Psoas muscle (tissue), 8 donors: Measurements from ENCODE around the gene SAPCD2. TPM values are rescaled to one million over a fixed set of nuclear protein-coding genes. Genes with fewer than 3 reads are reported as not detected.
A peak's percentile ranks its signal among the peaks of the same experiment; 100 is the strongest.

Source experiments
- ATAC-seq, 4 donors: fragments of 200-7000 bp; cut with Tn5 transposase; one replicate each; pipeline ENCODE4 v1.9.1; 2020; ENCODE audit warnings: moderate library complexity in 3 of 4, mild to moderate bottlenecking in 2 of 4
- DNase-seq, 2 donors: peaks; one replicate each; pipeline ENCODE4 v3.0.0-alpha.2; 2020
- H3K27ac ChIP-seq: fragments of 200-600 bp; one replicate; pipeline ENCODE4 v1.8.0; 2022
- H3K27me3 ChIP-seq, 3 donors: fragments of 200-600 bp in 1 of 3; one replicate each; pipeline versions ENCODE4 v1.6.1 to v1.8.0; 2013 to 2022; ENCODE audit warnings: low read length in 2 of 3, mild to moderate bottlenecking in 2 of 3, moderate library complexity in 1 of 3; ENCODE audit not compliant: insufficient read depth in 3 of 3
- H3K36me3 ChIP-seq, 2 donors: fragments of 200-600 bp in 1 of 2; one replicate each; pipeline versions ENCODE4 v1.6.1 to v1.8.0; 2013 to 2022; ENCODE audit warnings: low read depth in 1 of 2, mild to moderate bottlenecking in 1 of 2, moderate library complexity in 1 of 2; ENCODE audit not compliant: insufficient read depth in 1 of 2
- H3K4me1 ChIP-seq: fragments of 200-600 bp; one replicate; pipeline ENCODE4 v1.8.0; 2022
- H3K4me3 ChIP-seq: fragments of 200-600 bp; one replicate; pipeline ENCODE4 v1.8.0; 2022; ENCODE audit warnings: mild to moderate bottlenecking
- H3K9me3 ChIP-seq: fragments of 200-600 bp; one replicate; pipeline ENCODE4 v1.8.0; 2022
- CTCF ChIP-seq: fragments of 200-600 bp; IDR thresholded peaks from one replicate; pipeline ENCODE4 v1.8.0; 2022; ENCODE audit warnings: antibody characterized with exemption
- whole genome bisulfite sequencing, 3 donors: extraction: QIAGEN DNeasy Blood & Tissue Kit; methylation state at CpG; one replicate each; pipeline versions ENCODE4 v1.1.6 to v1.1.7; 2013; 5-methylcytosine and 5-hydroxymethylcytosine counted together
- intact Hi-C, 2 donors: fragments of 100-400 bp; cut with DNase I; formaldehyde crosslinking; loops; one replicate each; pipeline versions ENCODE4 v1.11.0 to v1.14.2; 2022
- polyA plus RNA-seq, 3 donors: library from polyadenylated mRNA; stranded (reverse); fragments of 200-250 nt; gene quantifications; one replicate each; pipeline ENCODE4 v1.2.3, GENCODE V29; 2013
- total RNA-seq, 4 donors: library from RNA; stranded (reverse); fragmentation: NEBNext Ultra II Directional in 2 of 4; extraction: Animal tissue kit (Norgen Biotek cat#: 25700) in 2 of 4; gene quantifications; one replicate each; pipeline versions ENCODE4 v1.2.1 to v1.2.4, GENCODE V29; 2021 to 2023
- donor health status: healthy with polysubstance abuse.
- donor health status: DM: no; HTN: no; CAD: no; lungs with moderate emphysema.
- donor health status: Bipolar disorder and iron deficiency.
- donor health status: healthy.
- donor health status: DM: yes; HTN: yes; CAD: no.
- donor health status: DM: no; HTN: no; CAD: no.
- donor health status: DM: no; HTN: no; CAD: no.
- donor health status: DM: yes; HTN: yes; CAD: no.

Gene SAPCD2
- total and polyA plus RNA-seq, 7 donors: 0.10 to 0.22 (median 0.15) TPM; not detected in 1

- WGBS, 3 donors: 82 to 88% (median 85%) methylated on average over 8 of the region's 8 CpGs
Observed at GRCh38 chr9:137073992-137074399, 3.6 kb upstream of the SAPCD2 start.

GRCh38 chr9:137071282-137071681 is 925 bp upstream of the SAPCD2 start:
- Histone ChIP-seq H3K36me3 (no peaks in the 10 kb centered on the region), H3K9me3 (no peaks in the 10 kb centered on the region), H3K4me1 (peaks cover 4% of the 10 kb centered on the region), H3K27ac (no peak overlapping the region), H3K4me3 (peak overlapping the region; percentile 58), H3K27me3 (peaks cover 0 to 10% (median 5%) of the 10 kb centered on the region in 3 donors)
- WGBS, 3 donors: 68 to 86% (median 85%) methylated on average over 2 of the region's 2 CpGs
- TF ChIP-seq CTCF: no peak
- ATAC-seq (peak in 2 of 4 donors; percentile 0 to 5), DNase-seq (peak in 1 of 2 donors; percentile 7)
- intact Hi-C loops: no loop called here

More at GRCh38 chr9:137073992-137074399, 3.6 kb upstream of the SAPCD2 start:
- Histone ChIP-seq H3K27ac (no peak overlapping the region), H3K27me3 (peaks cover 0 to 12% (median 5%) of the 10 kb centered on the region in 3 donors), H3K9me3 (no peaks in the 10 kb centered on the region), H3K36me3 (peaks cover 0 to 2% of the 10 kb centered on the region in 2 donors), H3K4me3 (no peak overlapping the region), H3K4me1 (peaks cover 16% of the 10 kb centered on the region)
- no peak for TF ChIP-seq CTCF
- intact Hi-C loops: no loop called here
- DNase-seq (peak in 1 of 2 donors; percentile 3), ATAC-seq (no peak)

- H3K36me3 ChIP-seq: no peaks in the 10 kb centered on the region
- H3K4me3 ChIP-seq: peak overlapping the region; percentile 58
- 13 to 17% (median 15%) methylated on average over 4 to 6 of the region's 6 CpGs for WGBS, 3 donors
- DNase-seq: peak in 1 of 2 donors; percentile 25
- H3K4me1 ChIP-seq: peaks cover 4% of the 10 kb centered on the region
- TF ChIP-seq CTCF: peak; percentile 21
- H3K9me3 ChIP-seq: no peaks in the 10 kb centered on the region
- peak; percentile 12 to 43 (median 28) for ATAC-seq
- H3K27me3 ChIP-seq: peaks cover 0 to 10% (median 5%) of the 10 kb centered on the region in 3 donors
- peak overlapping the region; percentile 46 for H3K27ac ChIP-seq
- intact Hi-C loops: no loop called here
Observed at GRCh38 chr9:137070906-137071275, 534 bp upstream of the SAPCD2 start.

GRCh38 chr9:137069508-137070091 is 757 bp downstream of the SAPCD2 start:
- H3K27me3 ChIP-seq: peaks cover 0 to 10% (median 5%) of the 10 kb centered on the region in 3 donors
- no peak overlapping the region for H3K27ac ChIP-seq
- H3K4me1 ChIP-seq: peaks cover 4% of the 10 kb centered on the region
- peak in 1 of 2 donors; percentile 12 for DNase-seq
- no peaks in the 10 kb centered on the region for H3K9me3 ChIP-seq
- intact Hi-C loops: loop anchor here (10.0 kb wide), 1 partner anchor 285 kb away; no protein-coding TSS in a partner anchor
- ATAC-seq: no peak
- no peak overlapping the region for H3K4me3 ChIP-seq
- no peaks in the 10 kb centered on the region for H3K36me3 ChIP-seq
- 5 to 9% (median 6%) methylated on average over 30 to 52 of the region's 52 CpGs for WGBS, 3 donors
- no peak for TF ChIP-seq CTCF
